ENCODE results near the gene USP28. TPM values are rescaled to one million over a fixed set of nuclear protein-coding genes. Genes with fewer than 3 reads are reported as not detected.
A peak's percentile ranks its signal among the peaks of the same experiment; 100 is the strongest.

Gene USP28
- total RNA-seq, 4 donors from 2014 or later = 7.8 to 64.4 (median 20.6) TPM

DNA sequence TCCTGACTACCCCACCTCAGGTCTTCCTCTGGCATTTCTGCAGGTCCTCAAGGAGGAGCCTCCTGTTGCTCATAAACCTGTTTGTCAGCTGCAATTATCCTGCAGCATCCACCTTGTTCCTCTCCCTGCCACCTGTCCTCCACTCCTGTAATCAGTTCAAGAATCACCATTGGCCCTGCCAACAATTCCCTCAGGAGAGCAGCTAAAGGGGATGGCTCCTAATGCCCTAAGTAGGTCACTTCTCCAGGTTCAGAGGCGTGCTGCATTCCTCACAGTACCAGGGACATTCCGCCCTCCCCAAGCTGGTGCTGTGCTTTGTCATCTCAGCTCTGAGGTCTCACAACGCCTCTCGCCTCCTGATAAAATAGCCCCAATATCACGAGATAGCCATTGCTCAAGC, 93.7 kb downstream of the USP28 start:
- TF ChIP-seq, protein P1, sequence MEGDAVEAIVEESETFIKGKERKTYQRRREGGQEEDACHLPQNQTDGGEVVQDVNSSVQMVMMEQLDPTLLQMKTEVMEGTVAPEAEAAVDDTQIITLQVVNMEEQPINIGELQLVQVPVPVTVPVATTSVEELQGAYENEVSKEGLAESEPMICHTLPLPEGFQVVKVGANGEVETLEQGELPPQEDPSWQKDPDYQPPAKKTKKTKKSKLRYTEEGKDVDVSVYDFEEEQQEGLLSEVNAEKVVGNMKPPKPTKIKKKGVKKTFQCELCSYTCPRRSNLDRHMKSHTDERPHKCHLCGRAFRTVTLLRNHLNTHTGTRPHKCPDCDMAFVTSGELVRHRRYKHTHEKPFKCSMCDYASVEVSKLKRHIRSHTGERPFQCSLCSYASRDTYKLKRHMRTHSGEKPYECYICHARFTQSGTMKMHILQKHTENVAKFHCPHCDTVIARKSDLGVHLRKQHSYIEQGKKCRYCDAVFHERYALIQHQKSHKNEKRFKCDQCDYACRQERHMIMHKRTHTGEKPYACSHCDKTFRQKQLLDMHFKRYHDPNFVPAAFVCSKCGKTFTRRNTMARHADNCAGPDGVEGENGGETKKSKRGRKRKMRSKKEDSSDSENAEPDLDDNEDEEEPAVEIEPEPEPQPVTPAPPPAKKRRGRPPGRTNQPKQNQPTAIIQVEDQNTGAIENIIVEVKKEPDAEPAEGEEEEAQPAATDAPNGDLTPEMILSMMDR (IDR thresholded peaks at IDR 0.05) = no peak
- TF ChIP-seq POLR2A (IDR thresholded peaks at IDR 0.05) = no peak

DNA sequence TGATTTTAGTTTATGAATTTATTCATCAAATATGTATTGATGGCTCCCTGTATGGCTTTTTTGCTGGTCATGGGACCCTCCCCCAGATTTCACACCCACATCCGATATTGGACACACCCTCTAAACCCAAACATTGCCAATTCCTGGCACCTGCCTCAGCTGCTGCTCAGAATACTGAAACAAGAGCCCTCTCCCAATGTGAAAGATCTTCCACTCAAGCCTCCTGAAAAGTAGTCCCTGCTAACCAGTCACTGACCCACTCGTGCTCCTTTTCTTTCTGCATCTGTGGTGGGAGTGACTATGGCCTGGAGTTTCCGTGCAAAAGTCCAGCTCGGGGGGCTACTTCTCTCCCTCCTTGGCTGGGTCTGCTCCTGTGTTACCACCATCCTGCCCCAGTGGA, 95.9 kb downstream of the USP28 start, which contains the start of gene CLDN25:
Gene CLDN25, plus strand, starts transcription at position 301 of the 400 bp plus-strand sequence. Its CDS starts 0 bp downstream, at position 301.
- H3K36me3 ChIP-seq = no peaks in the 10 kb centered on the region
- DNase-seq = no peak
- H3K27ac ChIP-seq = no peak within 1 kb of the TSS

More for the DNA sequence above, 93.7 kb downstream of the USP28 start:
- Histone ChIP-seq H3K27ac (no peak overlapping the region), H3K36me3 (no peaks in the 10 kb centered on the region), H3K9me3 (no peaks in the 10 kb centered on the region), H3K4me1 (no peaks in the 10 kb centered on the region), H3K4me3 (no peak overlapping the region), H3K27me3 (no peaks in the 10 kb centered on the region)
- no peak for DNase-seq

DNA sequence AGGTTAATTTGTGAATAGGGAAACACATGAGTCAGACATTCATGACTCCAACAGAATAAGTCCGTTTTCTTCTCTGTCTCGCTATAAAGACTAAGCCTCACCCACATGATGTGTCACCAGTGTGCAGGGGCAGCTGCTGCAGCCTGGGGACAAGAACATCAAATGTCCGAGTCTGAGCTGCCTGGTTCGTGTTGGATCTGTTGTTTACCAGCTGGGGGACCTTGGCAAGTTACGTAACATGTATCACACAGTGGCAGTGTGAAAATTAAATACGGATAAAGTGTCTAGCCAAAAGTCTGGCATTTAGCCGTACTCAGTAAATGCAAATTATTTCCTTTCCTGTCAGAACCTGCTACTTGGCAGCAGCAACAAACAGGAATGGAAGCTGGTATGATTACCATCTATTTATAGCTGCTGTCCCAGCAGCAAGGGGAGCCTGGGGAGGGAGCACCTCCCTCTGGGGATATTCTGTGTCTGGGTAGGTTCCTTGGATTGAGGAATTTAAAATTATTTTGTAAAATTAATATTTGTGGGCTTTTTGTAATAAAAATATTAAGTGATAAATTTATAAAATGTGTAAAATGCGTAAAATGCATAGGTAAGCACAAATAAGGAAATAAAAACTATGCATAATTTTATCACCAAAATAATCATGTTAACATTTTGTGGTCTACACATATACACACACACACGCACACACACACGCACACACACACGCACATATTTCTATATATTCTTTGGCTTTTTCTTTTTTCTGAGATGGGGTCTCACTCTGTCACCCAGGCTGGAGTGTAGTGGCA, 97.1 kb downstream of the USP28 start:
- no peak overlapping the region for H3K4me3 ChIP-seq

More for the DNA sequence above, 95.9 kb downstream of the USP28 start, which contains the start of gene CLDN25:
- Histone ChIP-seq H3K9me3 (no peaks in the 10 kb centered on the region), H3K4me3 (no peak within 1 kb of the TSS), H3K4me1 (no peaks in the 10 kb centered on the region), H3K27me3 (no peaks in the 10 kb centered on the region)
- TF ChIP-seq, protein P1 (IDR thresholded peaks at IDR 0.05) = no peak
- TF ChIP-seq POLR2A (IDR thresholded peaks at IDR 0.05) = no peak

DNA sequence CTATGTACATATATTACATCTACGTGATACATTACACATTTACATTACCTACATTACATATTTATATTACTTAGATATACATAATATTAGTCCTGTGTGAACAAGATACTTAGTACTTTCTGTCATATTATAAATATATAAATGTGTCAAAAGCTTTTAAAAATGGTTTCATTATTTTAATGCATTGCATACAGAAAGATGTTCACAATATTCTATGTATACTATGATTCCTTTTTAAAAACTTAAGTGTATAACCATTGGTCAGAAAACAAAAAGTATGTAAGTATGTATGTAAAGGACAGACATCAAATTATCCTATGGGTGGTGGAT, 101.2 kb downstream of the USP28 start:
- no peak for DNase-seq
- H3K27ac ChIP-seq = peak overlapping the region in 3 of 4 donors; percentile 66 to 76 (median 75)
- no peaks in the 10 kb centered on the region for H3K9me3 ChIP-seq
- H3K36me3 ChIP-seq = peaks cover 0 to 3% (median 0%) of the 10 kb centered on the region in 3 donors
- H3K4me3 ChIP-seq = peak overlapping the region; percentile 60 to 74 (median 66)
- TF ChIP-seq, protein P1 (IDR thresholded peaks at IDR 0.05) = no peak
- no peak for TF ChIP-seq POLR2A (IDR thresholded peaks at IDR 0.05)
- peaks cover 0 to 12% (median 0%) of the 10 kb centered on the region in 4 donors for H3K4me1 ChIP-seq
- H3K27me3 ChIP-seq = no peaks in the 10 kb centered on the region

More for the DNA sequence above, 97.1 kb downstream of the USP28 start:
- TF ChIP-seq, protein P1 (IDR thresholded peaks at IDR 0.05) = no peak
- no peak for TF ChIP-seq POLR2A (IDR thresholded peaks at IDR 0.05)
- Histone ChIP-seq H3K4me1 (no peaks in the 10 kb centered on the region), H3K36me3 (no peaks in the 10 kb centered on the region), H3K27me3 (no peaks in the 10 kb centered on the region), H3K9me3 (no peaks in the 10 kb centered on the region), H3K27ac (no peak overlapping the region)
- DNase-seq = no peak

DNA sequence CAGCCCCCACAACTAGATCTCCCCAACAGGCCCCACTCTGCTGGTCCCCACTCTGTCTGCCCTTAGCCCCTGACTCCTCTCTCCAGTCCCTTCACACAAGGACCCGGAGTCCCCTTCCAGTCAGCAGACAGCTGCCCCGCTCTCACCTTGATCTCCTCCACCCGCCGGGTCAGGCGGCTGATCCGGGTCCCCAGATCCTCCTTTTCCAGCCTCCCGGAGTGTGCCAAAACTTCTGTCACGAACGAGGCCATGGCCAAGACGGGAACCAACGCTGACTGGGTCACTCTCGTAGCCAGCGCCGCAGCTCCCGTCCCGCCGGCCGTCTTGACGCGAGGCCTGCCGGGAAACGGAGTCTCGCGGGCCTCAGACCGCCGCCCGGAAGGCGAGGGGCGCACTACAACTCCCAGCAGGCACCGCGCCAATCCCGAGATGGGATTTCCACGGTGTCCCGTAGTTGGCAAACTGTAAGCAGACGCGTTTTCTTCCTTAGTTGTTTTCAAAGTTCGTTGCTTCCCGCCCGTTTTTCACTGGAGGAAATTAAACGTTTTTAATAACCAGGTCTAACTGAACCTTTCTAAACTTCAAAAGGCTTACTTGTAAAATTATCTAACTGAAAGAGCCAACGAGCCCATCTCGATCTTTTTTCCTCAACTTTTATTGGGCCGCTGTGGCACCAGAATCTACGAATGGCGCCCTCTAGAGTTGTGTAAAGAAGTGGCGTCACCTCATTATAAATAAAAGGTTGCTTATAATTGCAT, 101.8 kb downstream of the USP28 start, which contains the start of gene ZW10:
Gene ZW10, minus strand, starts transcription at position 277 of the 758 bp plus-strand sequence. Its CDS starts 26 bp downstream, at position 251.
- Histone ChIP-seq H3K27ac (peak within 1 kb of the TSS; percentile 63 to 76 (median 70)), H3K27me3 (no peaks in the 10 kb centered on the region)
- TF ChIP-seq POLR2A (IDR thresholded peaks at IDR 0.05) = peak; percentile 9 to 42
- TF ChIP-seq, protein P1 (IDR thresholded peaks at IDR 0.05) = peak; percentile 66 to 93 (median 86)

More for the DNA sequence above, 101.8 kb downstream of the USP28 start, which contains the start of gene ZW10:
- DNase-seq = peak; percentile 93 to 98 (median 97)
- Histone ChIP-seq H3K9me3 (no peaks in the 10 kb centered on the region), H3K4me3 (peak within 1 kb of the TSS; percentile 60 to 74 (median 66)), H3K4me1 (peaks cover 0 to 12% (median 0%) of the 10 kb centered on the region in 4 donors), H3K36me3 (peaks cover 0 to 3% (median 0%) of the 10 kb centered on the region in 3 donors)

Measured in Peyer's patch (tissue), 4 donors.